ENCODE measurements around the gene C1orf167. TPM values are rescaled to one million over a fixed set of nuclear protein-coding genes. Genes with fewer than 3 reads are reported as not detected.

The C1orf167 gene
- polyA plus RNA-seq, 3 donors, result 0.05 TPM; not detected in 2

DNA sequence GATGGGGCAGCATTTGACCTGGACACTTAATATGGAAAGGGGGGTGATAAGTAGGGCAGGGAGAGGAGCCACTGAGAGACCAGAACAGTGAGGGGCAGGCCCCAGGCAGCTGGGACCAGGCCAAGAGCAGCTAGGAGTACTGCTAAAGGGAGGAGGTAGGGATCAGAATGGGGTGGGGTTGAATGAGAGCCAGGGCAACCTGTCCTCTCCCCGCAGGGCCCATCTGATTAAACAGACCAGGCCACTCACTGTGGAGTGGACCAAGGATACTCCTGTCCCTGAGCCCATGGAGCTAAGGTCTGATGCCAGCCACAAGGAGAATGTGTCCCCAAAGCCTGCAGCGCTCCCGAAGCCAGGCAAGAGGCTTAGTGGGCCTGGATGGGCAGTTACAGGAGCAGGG lies 2.1 kb downstream of the C1orf167 start:
- DNase-seq, result no peak
- no peak overlapping the region for H3K4me3 ChIP-seq (replicated peaks in 1 of 3; ENCODE audit: low read depth in 2 of 3, low read length in 3 of 3)
- no peak overlapping the region for H3K27ac ChIP-seq (ENCODE audit: low read depth in 1 of 2, low read length in 2 of 2)
- peaks cover 5 to 11% of the 10 kb centered on the region in 2 donors for H3K4me1 ChIP-seq (ENCODE audit: control insufficient read depth in 1 of 2, insufficient read depth in 2 of 2, low read length in 2 of 2)
- peaks cover 0 to 1% of the 10 kb centered on the region in 2 donors for H3K36me3 Mint-ChIP-seq
- H3K4me3 Mint-ChIP-seq, result no peak overlapping the region
- no peaks in the 10 kb centered on the region for H3K79me2 ChIP-seq (ENCODE audit: insufficient read depth, low read length)
- H3K9ac ChIP-seq (ENCODE audit: insufficient read depth, low read length, poor library complexity, severe bottlenecking), result no peak overlapping the region
- 91% methylated on average over 2 of the region's 3 CpGs for WGBS (ENCODE audit: insufficient coverage)
- peaks cover 9% of the 10 kb centered on the region for H3K4me1 Mint-ChIP-seq
- H3K9me3 Mint-ChIP-seq, result peaks cover 0 to 2% (median 0%) of the 10 kb centered on the region in 7 donors
- no peaks in the 10 kb centered on the region for H4K20me1 ChIP-seq (ENCODE audit: insufficient read depth, low read length)
- intact Hi-C loops (cut with micrococcal nuclease), result no loop called here
- no peaks in the 10 kb centered on the region for H3K9me3 ChIP-seq (replicated peaks in 1 of 2; ENCODE audit: control insufficient read depth in 1 of 2, insufficient read depth in 1 of 2, low read length in 2 of 2)
- no peak for TF ChIP-seq CTCF (IDR thresholded peaks at IDR 0.05)
- peaks cover 0 to 20% of the 10 kb centered on the region in 2 donors for H3K27me3 ChIP-seq (ENCODE audit: control insufficient read depth in 2 of 2, insufficient read depth in 2 of 2, low read length in 2 of 2)
- no peaks in the 10 kb centered on the region for H3K36me3 ChIP-seq (replicated peaks in 1 of 2; ENCODE audit: control insufficient read depth in 1 of 2, insufficient read depth in 2 of 2, low read length in 2 of 2)
- no peak overlapping the region for H2AFZ ChIP-seq (ENCODE audit: insufficient read depth, low read depth, low read length, poor library complexity, severe bottlenecking)
- H3K4me2 ChIP-seq (replicated peaks; ENCODE audit: extremely low read depth, low read length, poor library complexity, severe bottlenecking), result no peak overlapping the region
- no peak overlapping the region for H3K27ac Mint-ChIP-seq
- peaks cover 11 to 35% (median 20%) of the 10 kb centered on the region in 3 donors for H3K27me3 Mint-ChIP-seq (ENCODE audit: low read depth in 3 of 3)

DNA sequence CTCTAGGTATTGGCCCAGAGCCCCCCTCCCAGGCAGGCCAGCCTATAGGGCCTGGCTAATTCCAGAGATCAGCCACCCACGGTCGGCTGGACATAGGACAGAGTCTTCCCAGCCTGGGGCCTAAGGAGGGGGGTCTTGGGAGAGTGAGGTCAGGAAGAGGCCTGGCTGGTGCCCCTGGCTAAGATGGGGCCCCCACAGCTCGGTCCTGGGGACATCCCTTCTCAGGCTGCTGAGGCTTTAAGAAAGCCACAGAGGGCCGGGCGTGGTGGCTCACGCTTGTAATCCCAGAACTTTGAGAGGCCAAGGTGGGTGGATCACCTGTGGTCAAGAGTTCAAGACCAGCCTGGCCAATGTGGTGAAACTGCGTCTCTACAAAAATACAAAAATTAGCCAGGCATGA lies 2.5 kb downstream of the C1orf167 start:
- Histone ChIP-seq H3K36me3 (replicated peaks in 1 of 2; ENCODE audit: control insufficient read depth in 1 of 2, insufficient read depth in 2 of 2, low read length in 2 of 2) (no peaks in the 10 kb centered on the region), H3K79me2 (ENCODE audit: insufficient read depth, low read length) (no peaks in the 10 kb centered on the region), H3K27ac (ENCODE audit: low read depth in 1 of 2, low read length in 2 of 2) (no peak overlapping the region), H3K4me3 (replicated peaks in 1 of 3; ENCODE audit: low read depth in 2 of 3, low read length in 3 of 3) (no peak overlapping the region), H3K4me2 (replicated peaks; ENCODE audit: extremely low read depth, low read length, poor library complexity, severe bottlenecking) (no peak overlapping the region), H4K20me1 (ENCODE audit: insufficient read depth, low read length) (no peaks in the 10 kb centered on the region), H3K9ac (ENCODE audit: insufficient read depth, low read length, poor library complexity, severe bottlenecking) (no peak overlapping the region), H2AFZ (ENCODE audit: insufficient read depth, low read depth, low read length, poor library complexity, severe bottlenecking) (no peak overlapping the region), H3K9me3 (replicated peaks in 1 of 2; ENCODE audit: control insufficient read depth in 1 of 2, insufficient read depth in 1 of 2, low read length in 2 of 2) (no peaks in the 10 kb centered on the region), H3K27me3 (ENCODE audit: control insufficient read depth in 2 of 2, insufficient read depth in 2 of 2, low read length in 2 of 2) (peaks cover 0 to 20% of the 10 kb centered on the region in 2 donors), H3K4me1 (ENCODE audit: control insufficient read depth in 1 of 2, insufficient read depth in 2 of 2, low read length in 2 of 2) (peaks cover 5 to 11% of the 10 kb centered on the region in 2 donors)
- intact Hi-C loops (cut with micrococcal nuclease), result no loop called here
- Mint-ChIP-seq H3K4me3 (no peak overlapping the region), H3K27ac (no peak overlapping the region), H3K9me3 (peaks cover 0 to 2% (median 0%) of the 10 kb centered on the region in 7 donors), H3K27me3 (ENCODE audit: low read depth in 3 of 3) (peaks cover 11 to 35% (median 20%) of the 10 kb centered on the region in 3 donors), H3K4me1 (peaks cover 9% of the 10 kb centered on the region), H3K36me3 (peaks cover 0 to 1% of the 10 kb centered on the region in 2 donors)
- TF ChIP-seq CTCF (IDR thresholded peaks at IDR 0.05), result no peak
- WGBS (ENCODE audit: insufficient coverage), result 84% methylated on average over 4 of the region's 7 CpGs
- no peak for DNase-seq

All from CD14-positive monocyte (primary cell).